Osteocyte (in vitro differentiated cells): Measurements from ENCODE around the gene C20orf141. TPM values are rescaled to one million over a fixed set of nuclear protein-coding genes. Genes with fewer than 3 reads are reported as not detected.

Source experiments
- DNase-seq: peaks from one replicate; pipeline ENCODE4 v3.0.0; 2021; ENCODE audit warnings: mixed read lengths; ENCODE audit not compliant: unreplicated experiment; ENCODE audit errors: extremely low spot score
- H3K27ac Mint-ChIP-seq: one replicate; pipeline ENCODE4 v1.8.0; 2021; ENCODE audit warnings: mild to moderate bottlenecking, mixed read lengths; ENCODE audit not compliant: unreplicated experiment
- H3K27me3 Mint-ChIP-seq: one replicate; pipeline ENCODE4 v1.8.0; 2021; ENCODE audit warnings: mixed read lengths; ENCODE audit not compliant: unreplicated experiment
- H3K36me3 Mint-ChIP-seq: one replicate; pipeline ENCODE4 v1.8.0; 2021; ENCODE audit warnings: mixed read lengths; ENCODE audit not compliant: unreplicated experiment
- H3K4me1 Mint-ChIP-seq: one replicate; pipeline ENCODE4 v1.8.0; 2021; ENCODE audit warnings: mixed read lengths; ENCODE audit not compliant: unreplicated experiment
- H3K4me3 Mint-ChIP-seq: one replicate; pipeline ENCODE4 v1.8.0; 2021; ENCODE audit warnings: mild to moderate bottlenecking, moderate library complexity, mixed read lengths; ENCODE audit not compliant: unreplicated experiment
- H3K9me3 Mint-ChIP-seq: one replicate; pipeline ENCODE4 v1.8.0; 2021; ENCODE audit warnings: mixed read lengths; ENCODE audit not compliant: unreplicated experiment
- CTCF ChIP-seq: fragments of 200-600 bp; sonication (generic); IDR thresholded peaks from 2 replicates; pipeline ENCODE4 v1.5.0; 2021; ENCODE audit warnings: antibody characterized with exemption, mild to moderate bottlenecking, moderate library complexity
- total RNA-seq: library from RNA; stranded (reverse); gene quantifications from 2 replicates; pipeline ENCODE4 v1.2.1, GENCODE V29; 2021

Gene C20orf141
- total RNA-seq, 1 donor from 2014 or later: not detected

- Mint-ChIP-seq H3K4me1 (no peaks in the 10 kb centered on the region), H3K36me3 (no peaks in the 10 kb centered on the region), H3K4me3 (no peak overlapping the region), H3K27ac (no peak overlapping the region), H3K27me3 (peaks cover 21% of the 10 kb centered on the region), H3K9me3 (no peaks in the 10 kb centered on the region)
- DNase-seq: no peak
- TF ChIP-seq CTCF: no peak
Measured at GRCh38 chr20:2773812-2774211, 41.0 kb upstream of the C20orf141 start.

GRCh38 chr20:2775139-2775538 is 39.6 kb upstream of the C20orf141 start:
- no peaks in the 10 kb centered on the region for H3K4me1 Mint-ChIP-seq
- no peak overlapping the region for H3K27ac Mint-ChIP-seq
- no peak overlapping the region for H3K4me3 Mint-ChIP-seq
- no peaks in the 10 kb centered on the region for H3K9me3 Mint-ChIP-seq
- DNase-seq: no peak
- no peaks in the 10 kb centered on the region for H3K36me3 Mint-ChIP-seq
- peaks cover 26% of the 10 kb centered on the region for H3K27me3 Mint-ChIP-seq
- TF ChIP-seq CTCF: no peak

- H3K4me3 Mint-ChIP-seq: no peak overlapping the region
- no peak for TF ChIP-seq CTCF
- DNase-seq: no peak
- H3K4me1 Mint-ChIP-seq: no peaks in the 10 kb centered on the region
- H3K27me3 Mint-ChIP-seq: peaks cover 39% of the 10 kb centered on the region
- H3K36me3 Mint-ChIP-seq: no peaks in the 10 kb centered on the region
- no peaks in the 10 kb centered on the region for H3K9me3 Mint-ChIP-seq
- no peak overlapping the region for H3K27ac Mint-ChIP-seq
Measured at GRCh38 chr20:2778602-2779321, 36.0 kb upstream of the C20orf141 start.

- H3K36me3 Mint-ChIP-seq: no peaks in the 10 kb centered on the region
- no peak overlapping the region for H3K4me3 Mint-ChIP-seq
- H3K9me3 Mint-ChIP-seq: no peaks in the 10 kb centered on the region
- no peak overlapping the region for H3K27ac Mint-ChIP-seq
- H3K27me3 Mint-ChIP-seq: peaks cover 55% of the 10 kb centered on the region
- DNase-seq: no peak
- no peaks in the 10 kb centered on the region for H3K4me1 Mint-ChIP-seq
- TF ChIP-seq CTCF: no peak
Measured at GRCh38 chr20:2780948-2781347, 33.8 kb upstream of the C20orf141 start.

- Mint-ChIP-seq H3K36me3 (peaks cover 2% of the 10 kb centered on the region), H3K4me1 (no peaks in the 10 kb centered on the region), H3K9me3 (no peaks in the 10 kb centered on the region), H3K4me3 (no peak overlapping the region), H3K27me3 (peaks cover 56% of the 10 kb centered on the region), H3K27ac (no peak overlapping the region)
- no peak for DNase-seq
- TF ChIP-seq CTCF: no peak
Measured at GRCh38 chr20:2783908-2784566, 30.8 kb upstream of the C20orf141 start.
